LNCAP (cell line): Measurements from ENCODE around the gene STK32B.

Experiments used
- CTCF ChIP-seq: fragments of 450-650 bp; IDR thresholded peaks from 2 replicates; pipeline ENCODE4 v1.5.1; 2017; ENCODE audit warnings: mild to moderate bottlenecking

The STK32B gene

GRCh38 chr4:5341526-5341925, 290.2 kb downstream of the STK32B start:
- no peak for TF ChIP-seq CTCF

- no peak for TF ChIP-seq CTCF
Measured at GRCh38 chr4:5355846-5356245, 304.6 kb downstream of the STK32B start.

- no peak for TF ChIP-seq CTCF
Measured at GRCh38 chr4:5357870-5358269, 306.6 kb downstream of the STK32B start.

GRCh38 chr4:5361968-5362367, 310.7 kb downstream of the STK32B start:
- no peak for TF ChIP-seq CTCF

GRCh38 chr4:5364406-5364805, 313.1 kb downstream of the STK32B start:
- TF ChIP-seq CTCF, result no peak

- no peak for TF ChIP-seq CTCF
Measured at GRCh38 chr4:5365071-5366008, 314.1 kb downstream of the STK32B start.

GRCh38 chr4:5366009-5366386, 314.7 kb downstream of the STK32B start:
- no peak for TF ChIP-seq CTCF
